ENCODE data around the gene COL6A2. TPM values are rescaled to one million over a fixed set of nuclear protein-coding genes. Genes with fewer than 3 reads are reported as not detected.
"Not testable (repeated sequence)": the region's sequence is repeated elsewhere in the genome, so short reads cannot be mapped to it uniquely, and the experiment has no call there.

The COL6A2 gene
- total RNA-seq, 1 donor from 2014 or later = 1,821 TPM

- Mint-ChIP-seq H3K36me3 (ENCODE audit: unreplicated experiment) (no peaks in the 10 kb centered on the region), H3K4me3 (ENCODE audit: unreplicated experiment) (no peak overlapping the region), H3K9me3 (ENCODE audit: unreplicated experiment) (peaks cover 7% of the 10 kb centered on the region), H3K27me3 (ENCODE audit: unreplicated experiment) (no peaks in the 10 kb centered on the region), H3K4me1 (ENCODE audit: unreplicated experiment) (peaks cover 58% of the 10 kb centered on the region), H3K27ac (ENCODE audit: unreplicated experiment) (peak overlapping the region; percentile 97)
- no peak for TF ChIP-seq CTCF (IDR thresholded peaks at IDR 0.05)
- DNase-seq (ENCODE audit: extremely low spot score, unreplicated experiment) = peak; percentile 53
These were observed 39.3 kb upstream of the COL6A2 start for GRCh38 chr21:46058431-46059145.

GRCh38 chr21:46059195-46059594 is 38.7 kb upstream of the COL6A2 start:
- H3K4me3 Mint-ChIP-seq (ENCODE audit: unreplicated experiment) = no peak overlapping the region
- TF ChIP-seq CTCF (IDR thresholded peaks at IDR 0.05) = no peak
- peak overlapping the region; percentile 97 for H3K27ac Mint-ChIP-seq (ENCODE audit: unreplicated experiment)
- peaks cover 7% of the 10 kb centered on the region for H3K9me3 Mint-ChIP-seq (ENCODE audit: unreplicated experiment)
- no peaks in the 10 kb centered on the region for H3K27me3 Mint-ChIP-seq (ENCODE audit: unreplicated experiment)
- peaks cover 56% of the 10 kb centered on the region for H3K4me1 Mint-ChIP-seq (ENCODE audit: unreplicated experiment)
- DNase-seq (ENCODE audit: extremely low spot score, unreplicated experiment) = no peak
- no peaks in the 10 kb centered on the region for H3K36me3 Mint-ChIP-seq (ENCODE audit: unreplicated experiment)

GRCh38 chr21:46059711-46060455 is 38.0 kb upstream of the COL6A2 start:
- not testable (repeated sequence) for H3K4me3 Mint-ChIP-seq (ENCODE audit: unreplicated experiment); H3K27me3 Mint-ChIP-seq (ENCODE audit: unreplicated experiment); H3K9me3 Mint-ChIP-seq (ENCODE audit: unreplicated experiment); H3K36me3 Mint-ChIP-seq (ENCODE audit: unreplicated experiment)
- Mint-ChIP-seq H3K4me1 (ENCODE audit: unreplicated experiment) (peaks cover 58% of the 10 kb centered on the region), H3K27ac (ENCODE audit: unreplicated experiment) (peak overlapping the region; percentile 97)
- peak; percentile 51 for DNase-seq (ENCODE audit: extremely low spot score, unreplicated experiment)

- no peak for TF ChIP-seq CTCF (IDR thresholded peaks at IDR 0.05)
- Mint-ChIP-seq H3K4me3 (ENCODE audit: unreplicated experiment) (no peak overlapping the region), H3K36me3 (ENCODE audit: unreplicated experiment) (no peaks in the 10 kb centered on the region), H3K9me3 (ENCODE audit: unreplicated experiment) (peaks cover 7% of the 10 kb centered on the region), H3K4me1 (ENCODE audit: unreplicated experiment) (peaks cover 65% of the 10 kb centered on the region), H3K27me3 (ENCODE audit: unreplicated experiment) (no peaks in the 10 kb centered on the region), H3K27ac (ENCODE audit: unreplicated experiment) (peak overlapping the region; percentile 97)
- peak; percentile 94 for DNase-seq (ENCODE audit: extremely low spot score, unreplicated experiment)
These were observed 37.3 kb upstream of the COL6A2 start for GRCh38 chr21:46060596-46061061.

GRCh38 chr21:46061063-46061462 is 36.8 kb upstream of the COL6A2 start:
- peaks cover 67% of the 10 kb centered on the region for H3K4me1 Mint-ChIP-seq (ENCODE audit: unreplicated experiment)
- H3K27me3 Mint-ChIP-seq (ENCODE audit: unreplicated experiment) = no peaks in the 10 kb centered on the region
- H3K27ac Mint-ChIP-seq (ENCODE audit: unreplicated experiment) = peak overlapping the region; percentile 97
- H3K9me3 Mint-ChIP-seq (ENCODE audit: unreplicated experiment) = peaks cover 7% of the 10 kb centered on the region
- no peak overlapping the region for H3K4me3 Mint-ChIP-seq (ENCODE audit: unreplicated experiment)
- peak; percentile 27 for DNase-seq (ENCODE audit: extremely low spot score, unreplicated experiment)
- TF ChIP-seq CTCF (IDR thresholded peaks at IDR 0.05) = no peak
- no peaks in the 10 kb centered on the region for H3K36me3 Mint-ChIP-seq (ENCODE audit: unreplicated experiment)
